ENCODE data around the gene DYNLT2B.

GRCh38 chr3:196284396-196284795, 33.6 kb downstream of the DYNLT2B start:
- no peak for TF ChIP-seq CTCF (conservative IDR thresholded peaks at IDR 0.05)
- TF ChIP-seq ZFX (IDR thresholded peaks at IDR 0.05): no peak

Data from C4-2B (cell line).